Measurements from ENCODE around the gene CCDC90B.

The CCDC90B gene

GRCh38 chr11:83299681-83300080, 13.5 kb upstream of the CCDC90B start:
- no peak for TF ChIP-seq GATA3 (IDR thresholded peaks at IDR 0.05; ENCODE audit: low read depth, low read length)
- TF ChIP-seq GATA2 (IDR thresholded peaks at IDR 0.05; ENCODE audit: low read depth, low read length): no peak

- TF ChIP-seq GATA2 (IDR thresholded peaks at IDR 0.05; ENCODE audit: low read depth, low read length) (no peak), GATA3 (IDR thresholded peaks at IDR 0.05; ENCODE audit: low read depth, low read length) (no peak)
Measured at GRCh38 chr11:83294208-83294607, 8.0 kb upstream of the CCDC90B start.

GRCh38 chr11:83293457-83293774, 7.2 kb upstream of the CCDC90B start:
- TF ChIP-seq GATA2 (IDR thresholded peaks at IDR 0.05; ENCODE audit: low read depth, low read length): no peak
- no peak for TF ChIP-seq GATA3 (IDR thresholded peaks at IDR 0.05; ENCODE audit: low read depth, low read length)

- TF ChIP-seq GATA3 (IDR thresholded peaks at IDR 0.05; ENCODE audit: low read depth, low read length) (no peak), GATA2 (IDR thresholded peaks at IDR 0.05; ENCODE audit: low read depth, low read length) (no peak)
Measured at GRCh38 chr11:83292709-83293456, 6.7 kb upstream of the CCDC90B start.

- TF ChIP-seq GATA2 (IDR thresholded peaks at IDR 0.05; ENCODE audit: low read depth, low read length) (no peak), GATA3 (IDR thresholded peaks at IDR 0.05; ENCODE audit: low read depth, low read length) (no peak)
Measured at GRCh38 chr11:83287631-83288030, 1.5 kb upstream of the CCDC90B start.

GRCh38 chr11:83285151-83285770, 906 bp downstream of the CCDC90B start:
- TF ChIP-seq GATA2 (IDR thresholded peaks at IDR 0.05; ENCODE audit: low read depth, low read length) (no peak), GATA3 (IDR thresholded peaks at IDR 0.05; ENCODE audit: low read depth, low read length) (no peak)

- TF ChIP-seq GATA2 (IDR thresholded peaks at IDR 0.05; ENCODE audit: low read depth, low read length) (no peak), GATA3 (IDR thresholded peaks at IDR 0.05; ENCODE audit: low read depth, low read length) (no peak)
Measured at GRCh38 chr11:83284501-83285150, 1.5 kb downstream of the CCDC90B start.

GRCh38 chr11:83282084-83282716, 4.0 kb downstream of the CCDC90B start:
- TF ChIP-seq GATA2 (IDR thresholded peaks at IDR 0.05; ENCODE audit: low read depth, low read length) (no peak), GATA3 (IDR thresholded peaks at IDR 0.05; ENCODE audit: low read depth, low read length) (no peak)

GRCh38 chr11:83280256-83280655, 5.9 kb downstream of the CCDC90B start:
- TF ChIP-seq GATA3 (IDR thresholded peaks at IDR 0.05; ENCODE audit: low read depth, low read length): no peak
- TF ChIP-seq GATA2 (IDR thresholded peaks at IDR 0.05; ENCODE audit: low read depth, low read length): no peak

- no peak for TF ChIP-seq GATA3 (IDR thresholded peaks at IDR 0.05; ENCODE audit: low read depth, low read length)
- TF ChIP-seq GATA2 (IDR thresholded peaks at IDR 0.05; ENCODE audit: low read depth, low read length): no peak
Measured at GRCh38 chr11:83278351-83278750, 7.8 kb downstream of the CCDC90B start.

GRCh38 chr11:83275888-83276641, 10.1 kb downstream of the CCDC90B start:
- TF ChIP-seq GATA2 (IDR thresholded peaks at IDR 0.05; ENCODE audit: low read depth, low read length) (no peak), GATA3 (IDR thresholded peaks at IDR 0.05; ENCODE audit: low read depth, low read length) (no peak)

GRCh38 chr11:83272627-83273026, 13.5 kb downstream of the CCDC90B start:
- TF ChIP-seq GATA3 (IDR thresholded peaks at IDR 0.05; ENCODE audit: low read depth, low read length): no peak
- TF ChIP-seq GATA2 (IDR thresholded peaks at IDR 0.05; ENCODE audit: low read depth, low read length): no peak

GRCh38 chr11:83265331-83265730, 20.8 kb downstream of the CCDC90B start:
- no peak for TF ChIP-seq GATA2 (IDR thresholded peaks at IDR 0.05; ENCODE audit: low read depth, low read length)
- TF ChIP-seq GATA3 (IDR thresholded peaks at IDR 0.05; ENCODE audit: low read depth, low read length): no peak

GRCh38 chr11:83259559-83259958, 26.6 kb downstream of the CCDC90B start:
- TF ChIP-seq GATA2 (IDR thresholded peaks at IDR 0.05; ENCODE audit: low read depth, low read length): no peak
- TF ChIP-seq GATA3 (IDR thresholded peaks at IDR 0.05; ENCODE audit: low read depth, low read length): no peak

All from SH-SY5Y (cell line).